ENCODE measurements around the gene BTN3A1. TPM values are rescaled to one million over a fixed set of nuclear protein-coding genes. Genes with fewer than 3 reads are reported as not detected.

The BTN3A1 gene
- polyA plus RNA-seq, 2 of the 4 experiments (the other 2 are of a cell fraction), result 4.0 to 8.1 TPM

DNA sequence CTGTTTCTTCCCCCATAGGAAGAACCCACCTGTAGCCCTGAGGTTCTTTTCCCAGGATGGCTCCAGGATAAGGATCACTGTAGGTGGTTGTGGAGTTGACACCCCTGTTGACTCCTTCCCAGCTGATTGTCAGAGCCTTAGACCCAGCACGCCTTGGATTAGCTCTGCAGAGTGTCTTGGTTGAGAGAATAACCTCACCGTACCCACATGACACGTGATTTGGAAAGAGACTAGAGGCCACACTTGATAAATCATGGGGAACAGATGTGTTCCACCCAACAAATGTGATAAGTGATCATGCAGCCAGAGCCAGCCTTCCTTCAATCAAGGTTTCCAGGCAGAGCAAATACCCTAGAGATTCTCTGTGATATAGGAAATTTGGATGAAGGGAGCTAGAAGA, 12.2 kb downstream of the BTN3A1 start:
- H3K4me2 ChIP-seq, result no peak overlapping the region
- WGBS (ENCODE audit: missing lambda C conversion rate), result 76% methylated on average over 3 of the region's 3 CpGs
- ChIA-PET CTCF (interaction anchor here (0.6 to 3.2 kb wide), 2 partner anchors 72 to 238 kb away, joined by 3 to 20 read pairs; no protein-coding TSS in a partner anchor), POLR2A (no interaction called here)
- no peak overlapping the region for H3K4me3 ChIP-seq
- H3K4me1 ChIP-seq, result no peaks in the 10 kb centered on the region
- no peak overlapping the region for H3K27ac ChIP-seq
- FAIRE-seq (no peak), ATAC-seq (no peak), DNase-seq (ENCODE audit: low read depth in 1 of 2, low spot score in 1 of 2) (no peak)
- TF ChIP-seq CHD2 (IDR thresholded peaks at IDR 0.05; ENCODE audit: low read length, partially characterized antibody) (no peak), HEYL (CRISPR knock-in tag; IDR thresholded peaks at IDR 0.05) (no peak), CBX2 (IDR thresholded peaks at IDR 0.05; ENCODE audit: borderline replicate concordance, low read depth) (no peak), TP53 (CRISPR knock-in tag; IDR thresholded peaks at IDR 0.05) (no peak), KDM1A (IDR thresholded peaks at IDR 0.05; ENCODE audit: low read depth) (no peak), BHLHE40 (IDR thresholded peaks at IDR 0.05; ENCODE audit: low read depth, low read length) (no peak), POLR2AphosphoS2 (conservative IDR thresholded peaks at IDR 0.05; ENCODE audit: low read length) (no peak)
- TF ChIP-seq, protein P1, sequence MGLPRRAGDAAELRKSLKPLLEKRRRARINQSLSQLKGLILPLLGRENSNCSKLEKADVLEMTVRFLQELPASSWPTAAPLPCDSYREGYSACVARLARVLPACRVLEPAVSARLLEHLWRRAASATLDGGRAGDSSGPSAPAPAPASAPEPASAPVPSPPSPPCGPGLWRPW (IDR thresholded peaks at IDR 0.05), result no peak
- H3K9me3 ChIP-seq, result peaks cover 16% of the 10 kb centered on the region; the same call in 1 of the 3 replicates

DNA sequence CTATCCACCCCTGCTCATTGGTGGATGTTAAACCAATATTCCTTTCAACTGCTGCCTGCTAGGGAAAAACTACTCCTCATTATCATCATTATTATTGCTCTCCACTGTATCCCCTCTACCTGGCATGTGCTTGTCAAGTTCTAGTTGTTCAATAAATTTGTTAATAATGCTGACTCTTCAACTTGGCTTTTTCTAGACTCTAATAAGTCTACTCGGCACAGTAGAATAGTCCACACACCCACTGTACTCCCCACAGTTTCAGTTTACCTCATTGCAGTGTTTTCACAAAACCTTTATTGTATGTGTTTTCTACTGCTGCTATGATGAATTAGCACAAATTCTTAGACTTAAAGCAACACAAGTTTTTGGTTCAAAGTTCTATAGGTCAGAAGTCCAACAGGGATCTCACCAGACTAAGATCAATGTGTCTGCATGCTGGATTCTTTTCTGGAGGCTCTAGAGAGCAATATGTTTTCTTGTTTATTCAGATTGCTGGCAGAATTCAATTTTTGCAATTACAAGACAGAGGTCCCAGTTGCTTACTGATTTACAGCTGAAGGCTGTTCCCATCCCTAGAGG, 13.1 kb downstream of the BTN3A1 start:
- no peak for ATAC-seq
- Histone ChIP-seq H3K27ac (no peak overlapping the region), H3K9me3 (peaks cover 16% of the 10 kb centered on the region; the same call in 1 of the 3 replicates), H3K4me3 (no peak overlapping the region), H3K4me2 (no peak overlapping the region), H3K4me1 (no peaks in the 10 kb centered on the region)
- CTCF ChIA-PET, result no interaction called here
- POLR2A ChIA-PET, result no interaction called here
- TF ChIP-seq HOXB5 (CRISPR knock-in tag; IDR thresholded peaks at IDR 0.05), result no peak
- peak; percentile 43 for TF ChIP-seq MAFK (IDR thresholded peaks at IDR 0.05; ENCODE audit: partially characterized antibody)
- TF ChIP-seq MAZ (IDR thresholded peaks at IDR 0.05; ENCODE audit: borderline replicate concordance, low read depth, low read length), result no peak
- TF ChIP-seq HEYL (CRISPR knock-in tag; IDR thresholded peaks at IDR 0.05), result no peak
- FAIRE-seq, result no peak
- DNase-seq (ENCODE audit: low read depth in 1 of 2, low spot score in 1 of 2), result no peak
- 85% methylated on average over 1 of the region's 1 CpG for WGBS (ENCODE audit: missing lambda C conversion rate)

DNA sequence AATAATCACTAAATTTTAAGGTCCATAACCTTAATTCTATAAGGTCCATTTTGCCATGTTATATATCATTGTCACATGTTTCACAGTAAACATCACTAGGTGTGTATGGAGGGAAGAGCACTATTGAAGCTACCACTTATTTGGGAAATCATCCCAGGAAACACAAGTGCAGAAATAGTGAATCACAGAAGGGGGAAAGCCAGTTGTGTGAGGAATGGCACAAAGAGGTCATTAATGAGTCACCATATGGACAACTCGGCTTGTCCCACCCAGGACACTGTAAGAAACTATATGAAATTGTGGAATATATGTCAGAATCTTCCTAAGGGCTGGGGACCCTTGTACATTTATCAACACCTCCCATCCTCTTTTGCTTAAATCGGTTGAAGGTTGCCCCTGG, 13.7 kb downstream of the BTN3A1 start:
- FAIRE-seq (no peak), DNase-seq (ENCODE audit: low read depth in 1 of 2, low spot score in 1 of 2) (no peak), ATAC-seq (no peak)
- ChIA-PET CTCF (no interaction called here), POLR2A (no interaction called here)
- TF ChIP-seq NFE2L2 (conservative IDR thresholded peaks at IDR 0.05; ENCODE audit: low read length), result no peak
- no peak for TF ChIP-seq SMC3 (IDR thresholded peaks at IDR 0.05)
- TF ChIP-seq RCOR1 (IDR thresholded peaks at IDR 0.05; ENCODE audit: low read depth, low read length), result no peak
- TF ChIP-seq FOSB (CRISPR knock-in tag; IDR thresholded peaks at IDR 0.05), result no peak
- TF ChIP-seq ZFP36 (IDR thresholded peaks at IDR 0.05; ENCODE audit: borderline replicate concordance, partially characterized antibody), result no peak
- TF ChIP-seq RAD21 (conservative IDR thresholded peaks at IDR 0.05 in 1 of 2, IDR thresholded peaks at IDR 0.05 in 1 of 2), result no peak
- TF ChIP-seq, protein P2, sequence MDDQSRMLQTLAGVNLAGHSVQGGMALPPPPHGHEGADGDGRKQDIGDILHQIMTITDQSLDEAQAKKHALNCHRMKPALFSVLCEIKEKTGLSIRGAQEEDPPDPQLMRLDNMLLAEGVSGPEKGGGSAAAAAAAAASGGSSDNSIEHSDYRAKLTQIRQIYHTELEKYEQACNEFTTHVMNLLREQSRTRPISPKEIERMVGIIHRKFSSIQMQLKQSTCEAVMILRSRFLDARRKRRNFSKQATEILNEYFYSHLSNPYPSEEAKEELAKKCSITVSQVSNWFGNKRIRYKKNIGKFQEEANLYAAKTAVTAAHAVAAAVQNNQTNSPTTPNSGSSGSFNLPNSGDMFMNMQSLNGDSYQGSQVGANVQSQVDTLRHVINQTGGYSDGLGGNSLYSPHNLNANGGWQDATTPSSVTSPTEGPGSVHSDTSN (IDR thresholded peaks at IDR 0.05), result no peak
- TF ChIP-seq, protein P3, sequence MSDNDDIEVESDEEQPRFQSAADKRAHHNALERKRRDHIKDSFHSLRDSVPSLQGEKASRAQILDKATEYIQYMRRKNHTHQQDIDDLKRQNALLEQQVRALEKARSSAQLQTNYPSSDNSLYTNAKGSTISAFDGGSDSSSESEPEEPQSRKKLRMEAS (IDR thresholded peaks at IDR 0.05), result no peak
- no peak for TF ChIP-seq ZNF302 (CRISPR knock-in tag; IDR thresholded peaks at IDR 0.05)
- TF ChIP-seq POLR2AphosphoS2 (conservative IDR thresholded peaks at IDR 0.05; ENCODE audit: low read length), result no peak
- no peak for TF ChIP-seq CBX2 (IDR thresholded peaks at IDR 0.05; ENCODE audit: borderline replicate concordance, low read depth)
- no peak for TF ChIP-seq MAFK (IDR thresholded peaks at IDR 0.05; ENCODE audit: partially characterized antibody)
- TF ChIP-seq JUN (IDR thresholded peaks at IDR 0.05), result no peak
- H3K4me3 ChIP-seq, result no peak overlapping the region
- no peak overlapping the region for H3K4me2 ChIP-seq
- no peak overlapping the region for H3K27ac ChIP-seq
- H3K4me1 ChIP-seq, result peaks cover 3% of the 10 kb centered on the region; the same call in 2 of the 3 replicates
- WGBS (ENCODE audit: missing lambda C conversion rate), result 43% methylated on average over 2 of the region's 2 CpGs
- peaks cover 16% of the 10 kb centered on the region; the same call in 1 of the 3 replicates for H3K9me3 ChIP-seq

Data from A549 (cell line).